DLD1 (cell line): ENCODE data around the gene PEX26.
"Not testable (repeated sequence)": the region's sequence is repeated elsewhere in the genome, so short reads cannot be mapped to it uniquely, and the experiment has no call there.

Experiments
- in situ Hi-C: cut with HindIII; loops from 2 replicates; pipeline ENCODE4 v1.10.0; 2017; ENCODE audit warnings: low sequenced_read_pairs

PEX26 gene

GRCh38 chr22:18093661-18094060, 15.9 kb downstream of the PEX26 start:
- in situ Hi-C loops = no loop called here

- in situ Hi-C loops = no loop called here
These were observed 17.5 kb downstream of the PEX26 start for GRCh38 chr22:18095101-18095805.

DNA sequence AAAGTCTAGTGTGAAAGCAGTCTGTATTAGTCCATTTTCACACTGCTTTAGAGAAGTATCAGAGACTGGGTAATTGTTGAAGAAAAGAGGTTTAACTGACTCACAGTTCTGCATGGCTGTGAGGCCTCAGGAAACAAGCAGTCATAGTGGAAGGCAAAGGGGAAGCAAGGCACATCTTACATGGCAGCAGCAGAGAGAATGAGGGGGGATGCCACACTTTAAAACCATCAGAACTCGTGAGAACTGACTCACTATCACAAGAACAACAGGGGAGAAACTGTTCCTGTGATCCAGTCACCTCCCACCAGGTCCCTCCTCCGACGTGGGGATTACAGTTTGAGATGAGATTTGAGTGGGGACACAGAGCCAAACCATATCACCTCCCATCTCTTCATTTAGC, 19.0 kb downstream of the PEX26 start:
- in situ Hi-C loops = no loop called here

DNA sequence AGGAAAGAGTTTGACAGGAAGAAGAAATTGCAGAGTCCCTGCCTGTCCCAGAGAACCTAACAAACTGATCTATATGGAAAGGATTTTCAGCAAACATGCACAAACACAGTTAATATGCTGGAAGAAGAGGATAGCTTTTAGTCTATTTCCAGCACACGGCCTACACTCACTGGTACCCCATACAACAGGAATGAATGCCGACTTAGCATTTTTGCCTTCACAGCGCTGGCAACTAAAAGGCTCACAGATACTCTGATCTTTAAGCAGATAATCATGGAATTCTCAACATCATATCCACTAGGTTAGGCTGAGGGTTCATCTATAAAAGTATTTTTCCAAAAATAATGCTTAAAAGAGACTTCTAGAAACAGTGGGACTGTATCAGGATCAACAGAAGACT, 23.0 kb downstream of the PEX26 start:
- in situ Hi-C loops = no loop called here

- in situ Hi-C loops = no loop called here
These were observed 23.7 kb downstream of the PEX26 start for GRCh38 chr22:18101536-18101935.

DNA sequence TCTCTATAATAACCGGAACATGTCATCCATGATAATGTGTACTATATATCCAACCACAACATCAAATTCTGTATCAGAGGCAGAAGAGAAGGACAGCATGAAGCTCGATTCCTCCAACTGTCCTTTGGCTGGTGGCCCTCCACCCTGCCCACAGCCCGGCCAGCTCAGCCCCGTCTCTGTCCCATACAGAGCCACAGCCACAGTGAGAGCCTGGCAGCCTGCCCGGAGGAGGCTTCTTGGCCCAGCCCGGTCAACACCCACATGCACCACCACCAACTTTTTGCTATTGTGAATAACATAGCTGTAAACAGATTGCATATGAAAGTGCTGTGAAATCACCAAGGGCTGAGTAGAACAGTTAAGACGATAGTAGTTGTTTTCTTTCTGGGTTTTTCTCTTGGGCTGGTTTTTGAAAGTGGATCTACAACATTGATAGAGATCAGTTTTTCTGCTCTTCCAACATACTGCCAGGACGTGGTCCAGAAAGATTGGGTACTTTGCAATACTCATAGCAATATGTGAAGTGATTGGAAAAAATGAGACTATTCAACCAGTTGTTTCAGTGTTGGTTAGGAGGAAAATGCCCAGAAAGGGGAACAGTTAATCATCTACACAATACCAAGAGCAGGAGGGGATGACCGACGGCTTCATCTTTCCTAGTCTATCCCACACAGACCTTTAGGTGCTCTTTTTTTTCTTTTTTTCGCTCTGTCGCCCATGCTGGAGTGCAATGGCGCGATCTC, 25.9 kb downstream of the PEX26 start:
- in situ Hi-C loops = no loop called here

DNA sequence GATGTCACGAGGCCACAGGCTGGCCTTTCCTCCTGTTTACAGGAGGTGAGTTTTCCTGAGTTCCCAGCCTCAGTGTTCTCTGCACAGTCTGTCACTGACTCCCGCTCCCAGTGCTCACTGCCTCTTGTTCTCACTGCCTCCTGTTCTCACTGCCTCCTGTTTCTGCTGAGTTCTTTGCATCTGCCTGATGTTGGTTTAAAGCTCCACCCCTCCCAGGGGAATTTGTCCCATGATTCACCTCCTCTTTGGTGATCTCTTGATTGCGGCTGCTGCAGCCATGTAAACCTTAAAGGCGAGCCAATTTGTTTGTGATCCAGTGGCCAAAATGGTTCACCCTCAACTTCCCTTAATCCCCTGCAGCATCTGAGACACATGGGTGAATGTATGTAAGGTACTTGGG, 26.8 kb downstream of the PEX26 start:
- in situ Hi-C loops = no loop called here

GRCh38 chr22:18105981-18106380, 28.2 kb downstream of the PEX26 start:
- in situ Hi-C loops = not testable (repeated sequence)

DNA sequence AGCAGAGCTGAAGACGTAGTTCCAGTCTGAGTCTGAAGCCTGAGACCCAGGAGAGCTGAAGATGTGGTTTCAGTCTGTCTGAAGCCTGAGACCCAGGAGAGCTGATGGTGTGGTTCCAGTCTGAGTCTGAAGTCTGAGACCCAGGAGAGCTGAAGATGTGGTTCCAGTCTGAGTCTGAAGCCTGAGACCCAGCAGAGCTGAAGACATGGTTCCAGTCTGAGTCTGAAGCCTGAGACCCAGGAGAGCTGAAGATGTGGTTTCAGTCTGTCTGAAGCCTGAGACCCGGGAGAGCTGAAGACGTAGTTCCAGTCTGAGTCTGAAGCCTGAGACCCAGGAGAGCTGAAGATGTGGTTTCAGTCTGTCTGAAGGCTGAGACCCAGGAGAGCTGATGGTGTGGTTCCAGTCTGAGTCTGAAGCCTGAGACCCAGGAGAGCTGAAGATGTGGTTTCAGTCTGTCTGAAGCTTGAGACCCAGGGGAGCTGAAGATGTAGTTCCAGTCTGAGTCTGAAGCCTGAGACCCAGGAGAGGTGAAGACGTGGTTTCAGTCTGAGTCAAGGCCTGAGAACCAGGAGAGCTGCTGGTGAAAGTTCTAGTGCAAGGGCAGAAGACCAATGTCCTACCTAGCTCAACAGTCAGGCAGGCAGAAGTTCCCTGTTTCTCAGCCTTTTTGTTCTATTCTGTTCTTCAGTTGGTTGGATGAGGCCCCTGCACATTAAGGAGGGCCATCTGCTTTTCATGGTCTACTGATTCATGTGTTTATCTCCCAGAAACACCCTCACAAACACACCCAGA, 29.0 kb downstream of the PEX26 start:
- in situ Hi-C loops = not testable (repeated sequence)

- in situ Hi-C loops = no loop called here
These were observed 30.4 kb downstream of the PEX26 start for GRCh38 chr22:18108187-18108586.

DNA sequence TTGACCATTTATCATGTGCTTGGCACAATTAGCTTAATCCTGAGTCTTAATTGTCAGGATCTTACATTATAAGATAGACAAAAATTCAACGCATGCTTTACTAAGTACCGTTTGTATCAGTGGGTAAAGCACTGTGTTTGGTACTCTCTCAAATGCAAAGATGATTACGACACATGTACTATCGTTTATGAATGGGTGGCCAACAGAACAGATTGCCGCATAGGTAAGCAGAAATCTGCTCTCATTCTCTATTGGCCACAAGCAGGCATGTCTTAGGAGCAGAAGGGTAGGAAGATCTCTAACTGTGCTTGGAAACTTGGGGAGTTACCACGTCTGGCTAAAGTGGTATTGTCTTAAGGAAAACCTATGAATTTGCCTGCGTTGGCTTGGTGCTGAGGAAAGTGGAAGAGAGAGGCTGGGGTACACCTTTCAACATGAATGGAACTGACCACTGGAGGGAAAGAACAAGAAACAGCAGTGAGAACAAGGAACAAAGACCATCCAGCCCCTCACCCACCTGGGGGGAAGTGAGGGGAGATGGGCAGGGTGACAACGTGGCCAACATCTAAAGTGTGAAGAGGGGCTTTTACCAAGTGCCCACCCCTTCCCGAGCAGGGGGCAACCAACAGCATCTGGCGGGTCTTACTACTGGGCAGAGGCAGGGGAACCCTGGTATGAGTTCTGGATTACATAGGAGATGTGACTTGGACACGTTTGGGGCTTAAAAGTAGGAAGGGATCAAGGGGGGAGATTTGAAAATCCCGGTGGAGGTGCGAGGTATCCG, 31.8 kb downstream of the PEX26 start:
- in situ Hi-C loops = no loop called here

DNA sequence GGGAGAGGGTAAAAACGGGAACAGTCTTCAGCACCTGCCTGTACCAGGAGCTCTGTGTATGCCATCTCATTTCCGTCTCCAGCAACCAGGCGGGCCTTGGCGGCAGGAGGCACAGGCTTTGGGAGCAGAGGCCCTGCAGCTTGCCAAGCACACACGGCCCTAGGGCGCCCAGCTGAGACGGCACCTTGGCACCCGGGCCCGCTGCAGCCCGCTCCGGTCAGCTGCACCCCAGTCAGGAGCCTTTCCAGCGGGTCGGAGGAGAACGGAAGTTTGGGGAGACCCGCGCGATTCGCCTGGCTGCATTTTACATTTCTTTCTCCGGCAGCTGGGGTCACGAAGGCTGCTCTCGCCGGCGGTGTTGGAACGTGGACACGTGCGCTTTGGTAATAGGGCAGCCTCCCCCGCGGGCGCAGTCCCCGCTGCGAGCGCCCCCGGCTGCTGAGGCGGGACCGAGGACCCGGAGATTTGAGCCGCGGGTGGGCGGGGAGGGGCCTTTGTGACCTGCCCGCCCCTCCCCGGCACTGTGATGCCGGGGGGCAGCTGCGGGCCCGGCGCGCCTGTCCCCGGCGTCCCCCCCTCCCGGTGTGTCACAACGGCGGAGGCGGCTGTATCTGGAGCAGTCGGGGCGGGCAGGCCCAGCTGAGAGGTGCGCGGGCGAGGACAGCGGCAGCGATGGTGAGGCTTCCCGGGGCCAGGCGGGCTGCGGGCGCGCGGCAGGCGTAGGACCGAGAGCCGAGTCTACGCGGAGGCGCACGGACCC, 32.6 kb downstream of the PEX26 start, which contains the start of gene TUBA8:
TSS of gene TUBA8 (plus strand) at position 616 of the 760 bp plus-strand sequence. CDS start at position 673, 57 bp downstream.
- in situ Hi-C loops = no loop called here

DNA sequence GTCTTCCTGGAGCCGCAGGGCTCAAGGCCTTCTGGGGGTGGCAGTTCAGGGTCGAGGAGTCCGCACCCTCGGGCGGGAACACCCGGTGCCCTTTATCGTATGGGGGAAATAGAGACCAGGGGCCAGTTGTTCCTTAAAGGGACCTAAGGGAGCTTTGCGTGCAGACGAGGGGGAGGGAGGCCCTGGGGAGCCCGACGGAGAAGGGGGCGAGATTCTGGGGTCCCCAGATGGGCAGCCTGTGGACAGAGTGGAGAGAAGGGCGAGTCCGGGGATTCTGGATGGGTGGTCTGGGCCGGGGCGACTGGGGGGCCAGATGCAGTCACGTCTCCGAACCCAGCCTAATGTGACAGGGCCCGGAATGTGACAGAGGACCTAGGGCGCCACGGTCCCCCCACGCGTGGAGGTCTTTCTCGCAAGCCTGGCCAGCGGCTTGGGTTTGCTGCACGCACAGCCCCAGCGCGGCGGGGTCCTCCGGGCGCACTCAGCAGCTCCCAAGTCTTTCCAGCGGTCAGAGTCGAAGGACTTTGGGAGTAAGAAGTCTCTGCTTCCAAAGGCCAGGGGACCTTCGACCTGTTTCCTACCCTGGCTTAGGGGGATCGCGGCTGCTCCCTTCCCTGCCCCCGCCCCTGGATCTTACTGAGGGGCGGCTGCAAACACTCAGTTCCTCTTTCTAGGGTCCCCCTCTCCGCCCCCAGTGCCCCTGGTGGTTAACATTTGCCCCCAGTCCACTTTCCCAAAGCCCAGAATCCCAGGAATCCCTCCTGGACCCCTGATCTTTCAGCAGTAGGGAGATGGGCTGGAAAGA, 33.4 kb downstream of the PEX26 start:
- in situ Hi-C loops = no loop called here

- in situ Hi-C loops = no loop called here
These were observed 34.1 kb downstream of the PEX26 start for GRCh38 chr22:18111759-18112330.

DNA sequence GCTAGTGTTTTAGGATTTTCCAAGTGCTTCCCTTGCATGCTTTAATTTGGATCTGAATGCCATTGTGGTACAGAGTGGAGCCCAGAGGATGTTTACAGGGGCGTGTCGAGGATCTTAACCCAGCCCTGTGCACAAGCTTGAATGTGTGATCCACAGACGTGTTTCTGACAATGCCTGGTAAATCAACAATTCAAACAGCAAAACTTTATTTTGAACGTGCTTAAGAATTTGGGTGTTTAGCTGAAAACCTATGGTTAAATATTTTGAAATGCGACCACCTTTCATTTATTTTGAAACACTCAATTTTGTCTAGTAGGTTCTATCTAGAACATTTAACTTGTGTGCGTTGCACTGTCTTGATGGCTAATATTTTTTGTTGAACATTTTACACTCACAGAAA, 34.6 kb downstream of the PEX26 start:
- in situ Hi-C loops = no loop called here

DNA sequence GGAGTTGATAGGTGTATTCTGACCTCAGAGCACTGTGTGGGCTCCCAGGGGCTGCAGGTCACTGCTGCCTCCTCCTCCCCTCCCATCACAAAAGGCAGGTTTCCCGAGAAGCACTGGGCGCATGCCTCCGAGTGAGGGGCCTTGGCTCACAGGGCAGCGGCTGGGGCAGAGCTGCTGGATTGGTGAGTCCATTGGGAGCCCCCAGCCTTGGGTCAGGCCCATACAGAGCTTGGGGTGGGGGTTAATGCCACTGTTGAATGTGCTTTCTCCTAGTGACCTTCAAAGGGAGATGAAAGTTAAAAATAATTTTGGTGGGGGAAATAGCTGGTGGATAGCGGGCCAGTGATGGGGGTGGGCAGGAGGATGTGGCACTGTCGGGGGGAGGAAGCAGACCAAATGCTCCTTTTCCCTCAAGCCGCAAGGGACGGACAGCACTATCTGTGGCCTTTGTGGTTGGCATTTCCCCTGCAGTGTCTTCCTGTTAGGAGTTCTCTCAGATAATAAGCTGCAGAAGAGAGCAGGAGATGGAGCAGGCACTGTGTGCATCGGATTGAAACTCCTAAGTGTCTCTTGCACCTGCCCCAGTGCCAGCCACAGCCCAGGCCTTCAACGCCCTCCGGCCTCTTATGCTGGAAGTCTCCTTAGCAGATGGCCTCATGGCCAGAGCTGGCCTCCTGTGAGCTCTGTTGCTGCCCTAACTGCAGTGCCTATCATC, 36.0 kb downstream of the PEX26 start:
- in situ Hi-C loops = no loop called here

GRCh38 chr22:18114495-18114894, 36.7 kb downstream of the PEX26 start:
- in situ Hi-C loops = no loop called here

DNA sequence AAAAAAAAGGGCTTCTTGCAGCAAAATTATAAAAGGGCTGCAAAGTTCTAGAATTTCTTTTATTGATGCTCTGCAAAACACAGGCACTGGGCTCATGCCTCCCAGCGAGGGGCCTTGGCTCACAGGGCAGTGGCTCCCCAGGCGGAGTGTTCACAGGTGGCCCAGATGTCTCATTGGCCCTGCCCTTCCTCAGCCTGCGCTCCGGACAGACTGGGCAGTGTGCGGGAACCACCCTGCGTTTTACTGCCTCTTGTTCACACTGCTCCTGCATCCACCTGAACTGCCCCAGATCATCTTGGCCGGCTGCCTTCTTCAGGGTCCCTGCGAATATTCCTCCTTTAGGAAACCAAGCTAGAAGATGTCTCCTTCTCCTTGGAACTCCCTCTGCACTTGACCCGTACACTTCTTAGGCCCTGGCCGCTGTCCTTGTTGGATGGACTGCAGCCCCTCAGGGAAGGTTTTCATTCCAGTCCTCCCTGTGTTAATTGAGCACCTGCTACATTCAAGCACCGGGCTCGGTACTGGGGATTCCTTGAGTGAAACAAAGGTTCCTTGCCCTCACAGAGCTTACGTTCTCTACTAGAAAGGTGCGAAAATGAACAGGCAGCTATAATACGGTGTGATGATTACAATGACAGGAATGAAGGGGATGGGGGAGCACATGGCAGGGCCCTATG, 37.3 kb downstream of the PEX26 start:
- in situ Hi-C loops = no loop called here
